SHP77 (cell line): ENCODE measurements around the gene ZNF334.

Experiments used
- DNase-seq, 2 experiments: peaks; one replicate each; lab custom pipeline; 2025; lab: John Stamatoyannopoulos, UW

ZNF334 gene

GRCh38 chr20:46485431-46485830 is 27.9 kb downstream of the ZNF334 start:
- DNase-seq = no peak

GRCh38 chr20:46484954-46485353 is 28.4 kb downstream of the ZNF334 start:
- DNase-seq = no peak

- no peak for DNase-seq
Measured at GRCh38 chr20:46483879-46484278, 29.5 kb downstream of the ZNF334 start.

- DNase-seq = no peak
Measured at GRCh38 chr20:46482864-46483263, 30.5 kb downstream of the ZNF334 start.

- DNase-seq = no peak
Measured at GRCh38 chr20:46477640-46478039, 35.7 kb downstream of the ZNF334 start.

- DNase-seq = no peak
Measured at GRCh38 chr20:46477225-46477624, 36.1 kb downstream of the ZNF334 start.

- no peak for DNase-seq
Measured at GRCh38 chr20:46468508-46468907, 44.9 kb downstream of the ZNF334 start.

- no peak for DNase-seq
Measured at GRCh38 chr20:46464451-46464850, 48.9 kb downstream of the ZNF334 start.

- DNase-seq = no peak
Measured at GRCh38 chr20:46463852-46464251, 49.5 kb downstream of the ZNF334 start.

GRCh38 chr20:46461808-46462207 is 51.6 kb downstream of the ZNF334 start:
- DNase-seq = no peak

GRCh38 chr20:46458866-46459750 is 54.3 kb downstream of the ZNF334 start:
- DNase-seq = no peak

GRCh38 chr20:46456255-46457028 is 56.9 kb downstream of the ZNF334 start:
- no peak for DNase-seq

GRCh38 chr20:46455729-46456128 is 57.6 kb downstream of the ZNF334 start:
- no peak for DNase-seq
